GM12878 (cell line): ENCODE measurements around the gene CPA2. TPM values are rescaled to one million over a fixed set of nuclear protein-coding genes. Genes with fewer than 3 reads are reported as not detected.

Experiments used
- ATAC-seq: fragments of 200-7000 bp; cut with Tn5 transposase; 3 replicates; pipeline ENCODE4 v1.9.1; 2020; ENCODE audit warnings: mild to moderate bottlenecking, moderate library complexity
- BruUV-seq: library from RNA; stranded (reverse); fragments of 400-500 nt; replicated peaks from 2 replicates; lab custom pipeline; 2021; lab: Mats Ljungman, UMichigan
- CTCF ChIA-PET: fragments of 300-600 bp; sonication (Branson Sonifier 250); formaldehyde crosslinking; extraction: SDS; loops from one replicate; lab custom pipeline; 2021; ENCODE audit warnings: inconsistent platforms; lab: Yijun Ruan, JAX
- POLR2A ChIA-PET: fragments of 350-600 bp; formaldehyde crosslinking; extraction: SDS; loops from one replicate; lab custom pipeline; 2021; ENCODE audit warnings: inconsistent platforms; lab: Charles Lee
- RAD21 ChIA-PET: fragments of 300-600 bp; sonication (Branson Sonifier 250); formaldehyde crosslinking; loops from one replicate; lab custom pipeline; 2023; ENCODE audit warnings: antibody characterized with exemption; ENCODE audit not compliant: unreplicated experiment; lab: Charles Lee
- SMC1A ChIA-PET: fragments of 300-600 bp; sonication (Branson Sonifier 250); formaldehyde crosslinking; loops from one replicate; lab custom pipeline; 2023; ENCODE audit not compliant: unreplicated experiment, uncharacterized antibody; lab: Charles Lee
- DNase-seq: peaks from one replicate; pipeline ENCODE4 v3.0.0-alpha.2; 2011; ENCODE audit warnings: low read depth, low spot score
- FAIRE-seq: peaks from 3 replicates; lab custom pipeline; 2011; peaks lifted over from hg19 to GRCh38; lab: Jason Lieb, UNC
- H2AFZ ChIP-seq: 2 replicates; pipeline ENCODE4 v1.6.0; 2011; ENCODE audit warnings: low read depth, low read length, control low read depth; ENCODE audit not compliant: control insufficient read depth
- H3K27ac ChIP-seq: 2 replicates; pipeline ENCODE4 v1.5.1; 2011; ENCODE audit warnings: control low read depth; ENCODE audit not compliant: control insufficient read depth, insufficient read depth
- H3K27me3 ChIP-seq, 2 experiments: replicated peaks in 1 of 2; 2 replicates each; pipeline versions ENCODE4 v1.6.0 to v1.6.1; 2011; ENCODE audit warnings: low read length in 1 of 2; ENCODE audit not compliant: control insufficient read depth in 2 of 2, insufficient read depth in 2 of 2
- H3K36me3 ChIP-seq, 2 experiments: 2 replicates each; pipeline ENCODE4 v1.5.1; 2011; ENCODE audit warnings: low read length in 1 of 2; ENCODE audit not compliant: control insufficient read depth in 2 of 2, insufficient read depth in 2 of 2
- H3K4me1 ChIP-seq: 2 replicates; pipeline ENCODE4 v1.6.1; 2011; ENCODE audit warnings: mild to moderate bottlenecking, low read length, moderate library complexity, mixed read lengths; ENCODE audit not compliant: control insufficient read depth, insufficient read depth
- H3K4me2 ChIP-seq: 2 replicates; pipeline ENCODE4 v1.6.0; 2011; ENCODE audit warnings: control low read depth; ENCODE audit not compliant: control insufficient read depth, insufficient read depth
- H3K4me3 ChIP-seq: fragments of 200-600 bp; sonication (generic); 2 replicates; pipeline ENCODE4 v1.5.1; 2016
- H3K79me2 ChIP-seq: 2 replicates; pipeline ENCODE4 v1.6.0; 2011; ENCODE audit warnings: low read length; ENCODE audit not compliant: control insufficient read depth, insufficient read depth
- H3K9ac ChIP-seq: 2 replicates; pipeline ENCODE4 v1.8.0; 2011; ENCODE audit warnings: low read length, control low read depth, mixed read lengths; ENCODE audit not compliant: control insufficient read depth, insufficient read depth
- H3K9me3 ChIP-seq: replicated peaks from 3 replicates; pipeline ENCODE4 v1.5.1; 2011; ENCODE audit warnings: mild to moderate bottlenecking, low read length; ENCODE audit not compliant: control insufficient read depth, insufficient read depth
- H4K20me1 ChIP-seq: 2 replicates; pipeline ENCODE4 v1.6.0; 2011; ENCODE audit not compliant: control insufficient read depth, insufficient read depth
- BHLHE40 ChIP-seq, 2 experiments: fragments of 450-650 bp in 1 of 2; IDR thresholded peaks; 2 replicates each; pipeline ENCODE4 v1.6.1; 2011 to 2017; ENCODE audit warnings: low read depth in 2 of 2, borderline replicate concordance in 1 of 2, improper control_type of control experiment in 1 of 2, low read length in 1 of 2, mild to moderate bottlenecking in 1 of 2
- EP300 ChIP-seq, 2 experiments: fragments of 150-350 bp in 1 of 2; IDR thresholded peaks; 2 replicates each; pipeline ENCODE4 v1.6.1; 2011 to 2012; ENCODE audit warnings: low read depth in 2 of 2, low read length in 2 of 2, borderline replicate concordance in 1 of 2, improper control_type of control experiment in 1 of 2, inconsistent platforms in 1 of 2; ENCODE audit not compliant: control insufficient read depth in 1 of 2
- HDAC2 ChIP-seq: fragments of 200-600 bp; sonication (generic); IDR thresholded peaks from 2 replicates; pipeline ENCODE4 v1.6.1; 2017
- HDGF ChIP-seq: fragments of 450-650 bp; IDR thresholded peaks from 2 replicates; pipeline ENCODE4 v1.6.1; 2016; ENCODE audit warnings: antibody characterized with exemption
- MYC ChIP-seq: IDR thresholded peaks from 2 replicates; pipeline ENCODE4 v1.6.1; 2011; ENCODE audit warnings: mild to moderate bottlenecking, low read length, moderate library complexity, inconsistent platforms; ENCODE audit not compliant: insufficient read depth, insufficient replicate concordance, insufficient read length, severe bottlenecking
- POLR2AphosphoS2 ChIP-seq: IDR thresholded peaks from 2 replicates; pipeline ENCODE4 v1.6.1; 2011; ENCODE audit warnings: low read depth, mild to moderate bottlenecking, low read length, improper control_type of control experiment, moderate library complexity
- RELA ChIP-seq: fragments of 450-650 bp; IDR thresholded peaks from 2 replicates; pipeline ENCODE4 v1.8.0; 2014; ENCODE audit warnings: borderline replicate concordance; ENCODE audit not compliant: partially characterized antibody
- SIX5 ChIP-seq: IDR thresholded peaks from 2 replicates; pipeline ENCODE4 v1.6.1; 2011; ENCODE audit warnings: mild to moderate bottlenecking, low read depth, low read length, moderate library complexity; ENCODE audit not compliant: severe bottlenecking
- TCF7 ChIP-seq: IDR thresholded peaks from 2 replicates; pipeline ENCODE4 v1.6.1; 2014; ENCODE audit warnings: antibody characterized with exemption, borderline replicate concordance
- ZNF217 ChIP-seq: fragments of 450-650 bp; IDR thresholded peaks from 2 replicates; pipeline ENCODE4 v1.6.1; 2017; ENCODE audit warnings: antibody characterized with exemption, mild to moderate bottlenecking
- WGBS: methylation state at CpG from one replicate; pipeline ENCODE4 v1.1.6; 2016; ENCODE audit warnings: low lambda C conversion rate; ENCODE audit not compliant: insufficient replicate concordance, insufficient coverage; ENCODE audit errors: missing lambda C conversion rate; 5-methylcytosine and 5-hydroxymethylcytosine counted together
- in situ Hi-C: fragments of 300-500 bp; cut with MboI; formaldehyde crosslinking; loops from 9 replicates; pipeline ENCODE4 v1.14.3; 2018; ENCODE audit warnings: mixed read lengths
- intact Hi-C: fragments of 100-400 bp; cut with micrococcal nuclease; formaldehyde crosslinking; loops from one replicate; pipeline ENCODE4 v1.14.2; 2022; ENCODE audit not compliant: unreplicated experiment
- polyA plus RNA-seq, 11 experiments: library from polyadenylated mRNA; depleted of rRNA in 4 of 11; unstranded in 6 of 11; stranded (reverse) in 5 of 11; fragments of >200 nt; fragmentation: Nextera tagmentation in 4 of 11; fragmentation: Illumina TruSeq in 1 of 11; extraction: Ambion mirVana in 4 of 11; extraction: Trizol in 1 of 11; gene quantifications; 1 replicate in 1 of 11; 2 replicates in 10 of 11; pipeline versions ENCODE4 v1.2.1 to v1.2.3, GENCODE V29; 2011 to 2016; ENCODE audit warnings: inconsistent platforms in 2 of 11, missing spikeins in 2 of 11, low read depth in 1 of 11
- total RNA-seq, 4 experiments: library from RNA; depleted of rRNA in 3 of 4; stranded (reverse); fragments of >200 nt in 3 of 4; fragmentation: Illumina TruSeq in 1 of 4; extraction: Trizol in 1 of 4; gene quantifications; 2 replicates each; pipeline versions ENCODE4 v1.2.1 to v1.2.3, GENCODE V29; 2013 to 2021
- TF ChIP-seq, protein P1 (sequence below): fragments of 450-650 bp; IDR thresholded peaks from 2 replicates; pipeline ENCODE4 v1.6.1; 2014; ENCODE audit warnings: mild to moderate bottlenecking
- TF ChIP-seq, protein P2 (sequence below): fragments of 450-650 bp; conservative IDR thresholded peaks from 2 replicates; pipeline ENCODE4 v1.6.1; 2017; ENCODE audit warnings: mild to moderate bottlenecking, moderate library complexity

Gene CPA2
- total and polyA plus RNA-seq, 10 of the 15 experiments (the other 5 are each of a cell fraction or from before 2014, with no cell fraction given): 0.04 to 1.9 TPM; not detected in 8

- no peaks in the 10 kb centered on the region for H3K36me3 ChIP-seq
- H3K9me3 ChIP-seq: no peaks in the 10 kb centered on the region
- no peaks in the 10 kb centered on the region for H3K79me2 ChIP-seq
- WGBS: 60% methylated on average over 8 of the region's 8 CpGs
- no peak for ATAC-seq
- no peak overlapping the region for H3K4me3 ChIP-seq
- ChIA-PET SMC1A (interaction anchor here (0.6 to 1.6 kb wide), 2 partner anchors 24 to 53 kb away, joined by 3 to 4 read pairs; no protein-coding TSS in a partner anchor), RAD21 (no interaction called here), CTCF (interaction anchor here (0.6 kb wide), 1 partner anchor 91 kb away, joined by 3 read pairs; no protein-coding TSS in a partner anchor), POLR2A (no interaction called here)
- H4K20me1 ChIP-seq: no peaks in the 10 kb centered on the region
- H3K4me1 ChIP-seq: no peaks in the 10 kb centered on the region
- intact Hi-C loops: no loop called here
- in situ Hi-C loops: no loop called here
- no peak overlapping the region for H3K9ac ChIP-seq
- no peak overlapping the region for H3K27ac ChIP-seq
- FAIRE-seq: no peak
- TF ChIP-seq BHLHE40 (IDR thresholded peaks at IDR 0.05; ENCODE audit: borderline replicate concordance in 1 of 2, low read depth in 2 of 2, low read length in 1 of 2) (no peak), MYC (no peak), HDAC2 (no peak), HDGF (no peak), SIX5 (no peak), EP300 (IDR thresholded peaks at IDR 0.05; ENCODE audit: borderline replicate concordance in 1 of 2, control insufficient read depth in 1 of 2, low read depth in 2 of 2, low read length in 2 of 2) (no peak), ZNF217 (no peak), POLR2AphosphoS2 (no peak), RELA (no peak), TCF7 (no peak)
- TF ChIP-seq, protein P1, sequence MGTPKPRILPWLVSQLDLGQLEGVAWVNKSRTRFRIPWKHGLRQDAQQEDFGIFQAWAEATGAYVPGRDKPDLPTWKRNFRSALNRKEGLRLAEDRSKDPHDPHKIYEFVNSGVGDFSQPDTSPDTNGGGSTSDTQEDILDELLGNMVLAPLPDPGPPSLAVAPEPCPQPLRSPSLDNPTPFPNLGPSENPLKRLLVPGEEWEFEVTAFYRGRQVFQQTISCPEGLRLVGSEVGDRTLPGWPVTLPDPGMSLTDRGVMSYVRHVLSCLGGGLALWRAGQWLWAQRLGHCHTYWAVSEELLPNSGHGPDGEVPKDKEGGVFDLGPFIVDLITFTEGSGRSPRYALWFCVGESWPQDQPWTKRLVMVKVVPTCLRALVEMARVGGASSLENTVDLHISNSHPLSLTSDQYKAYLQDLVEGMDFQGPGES: no peak
- TF ChIP-seq, protein P2, sequence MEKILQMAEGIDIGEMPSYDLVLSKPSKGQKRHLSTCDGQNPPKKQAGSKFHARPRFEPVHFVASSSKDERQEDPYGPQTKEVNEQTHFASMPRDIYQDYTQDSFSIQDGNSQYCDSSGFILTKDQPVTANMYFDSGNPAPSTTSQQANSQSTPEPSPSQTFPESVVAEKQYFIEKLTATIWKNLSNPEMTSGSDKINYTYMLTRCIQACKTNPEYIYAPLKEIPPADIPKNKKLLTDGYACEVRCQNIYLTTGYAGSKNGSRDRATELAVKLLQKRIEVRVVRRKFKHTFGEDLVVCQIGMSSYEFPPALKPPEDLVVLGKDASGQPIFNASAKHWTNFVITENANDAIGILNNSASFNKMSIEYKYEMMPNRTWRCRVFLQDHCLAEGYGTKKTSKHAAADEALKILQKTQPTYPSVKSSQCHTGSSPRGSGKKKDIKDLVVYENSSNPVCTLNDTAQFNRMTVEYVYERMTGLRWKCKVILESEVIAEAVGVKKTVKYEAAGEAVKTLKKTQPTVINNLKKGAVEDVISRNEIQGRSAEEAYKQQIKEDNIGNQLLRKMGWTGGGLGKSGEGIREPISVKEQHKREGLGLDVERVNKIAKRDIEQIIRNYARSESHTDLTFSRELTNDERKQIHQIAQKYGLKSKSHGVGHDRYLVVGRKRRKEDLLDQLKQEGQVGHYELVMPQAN: no peak
- no peak overlapping the region for H2AFZ ChIP-seq
- no peaks in the 10 kb centered on the region for H3K27me3 ChIP-seq
- DNase-seq: no peak
- no peak overlapping the region for H3K4me2 ChIP-seq
- BruUV-seq: no TSS peak
These were observed 34.9 kb downstream of the CPA2 start for GRCh38 chr7:130301501-130302020.
